Fibroblast of the aortic adventitia (primary cell): ENCODE data around the gene GPRC5C. TPM values are rescaled to one million over a fixed set of nuclear protein-coding genes. Genes with fewer than 3 reads are reported as not detected.
A peak's percentile ranks its signal among the peaks of the same experiment; 100 is the strongest.

Source experiments
- DNase-seq: peaks from one replicate; pipeline ENCODE4 v3.0.0-alpha.2; 2010; ENCODE audit warnings: low read depth
- H3K4me3 ChIP-seq: 2 replicates; pipeline ENCODE4 v1.5.1; 2011; ENCODE audit warnings: low read depth, mild to moderate bottlenecking, control low read depth, low read length, moderate library complexity
- CTCF ChIP-seq: IDR thresholded peaks from 2 replicates; pipeline ENCODE4 v1.5.1; 2011; ENCODE audit warnings: mild to moderate bottlenecking, low read length, control low read depth, inconsistent platforms; ENCODE audit not compliant: insufficient read depth
- total RNA-seq: library from RNA; depleted of rRNA; stranded (reverse); fragments of >200 nt; gene quantifications from 2 replicates; pipeline ENCODE4 v1.2.3, GENCODE V29; 2012; ENCODE audit warnings: low replicate concordance

The GPRC5C gene
- total RNA-seq, 1 donor: 0.99 TPM

- DNase-seq: no peak
- no peak for TF ChIP-seq CTCF
These were observed 41.8 kb upstream of the GPRC5C start for GRCh38 chr17:74389937-74390679.

GRCh38 chr17:74390680-74391653 lies 40.9 kb upstream of the GPRC5C start:
- H3K4me3 ChIP-seq: no peak overlapping the region
- DNase-seq: no peak
- no peak for TF ChIP-seq CTCF

More at GRCh38 chr17:74389937-74390679, 41.8 kb upstream of the GPRC5C start:
- no peak overlapping the region for H3K4me3 ChIP-seq

- no peak for TF ChIP-seq CTCF
- H3K4me3 ChIP-seq: no peak overlapping the region
- DNase-seq: no peak
These were observed 40.1 kb upstream of the GPRC5C start for GRCh38 chr17:74391771-74392170.

- no peak for TF ChIP-seq CTCF
- DNase-seq: no peak
These were observed 39.0 kb upstream of the GPRC5C start for GRCh38 chr17:74392848-74393247.

GRCh38 chr17:74393346-74393942 lies 38.4 kb upstream of the GPRC5C start:
- DNase-seq: peak; percentile 30
- TF ChIP-seq CTCF: no peak
- H3K4me3 ChIP-seq: no peak overlapping the region

More at GRCh38 chr17:74392848-74393247, 39.0 kb upstream of the GPRC5C start:
- H3K4me3 ChIP-seq: no peak overlapping the region

GRCh38 chr17:74394275-74394950 lies 37.5 kb upstream of the GPRC5C start:
- H3K4me3 ChIP-seq: no peak overlapping the region
- no peak for TF ChIP-seq CTCF
- no peak for DNase-seq
